HEK293 (cell line): ENCODE results near the gene DOP1A.

Experiments
- CTCF ChIA-PET: fragments of 350-600 bp; formaldehyde crosslinking; extraction: SDS; loops from one replicate; lab custom pipeline; 2021; ENCODE audit warnings: antibody characterized with exemption; lab: Yijun Ruan, JAX
- POLR2A ChIA-PET: fragments of 300-600 bp; formaldehyde crosslinking; extraction: SDS; loops from one replicate; lab custom pipeline; 2020; ENCODE audit warnings: antibody characterized with exemption, inconsistent platforms; lab: Yijun Ruan, JAX
- H3K27ac ChIP-seq: fragments of 200-500 bp; sonication (Bioruptor generic); 2 replicates; pipeline ENCODE4 v1.5.1; 2014; ENCODE audit warnings: low read depth, low read length, control low read depth, inconsistent platforms; ENCODE audit errors: extremely low read depth
- H3K36me3 ChIP-seq, 2 experiments: fragments of 200-500 bp in 1 of 2; sonication (Bioruptor generic) in 1 of 2; 1 replicate in 1 of 2; 2 replicates in 1 of 2; pipeline ENCODE4 v1.5.1; 2014 to 2017; ENCODE audit warnings: inconsistent platforms in 2 of 2, low read length in 2 of 2; ENCODE audit not compliant: control insufficient read depth in 2 of 2, insufficient read depth in 1 of 2
- H3K4me1 ChIP-seq: fragments of 200-500 bp; sonication (Bioruptor generic); 2 replicates; pipeline ENCODE4 v1.5.1; 2014; ENCODE audit warnings: mild to moderate bottlenecking, low read length, inconsistent platforms; ENCODE audit not compliant: control insufficient read depth, insufficient read depth
- H3K4me3 ChIP-seq: 2 replicates; pipeline ENCODE4 v1.5.1; 2011; ENCODE audit warnings: low read depth, mild to moderate bottlenecking, control low read depth, low read length, moderate library complexity
- H3K9me3 ChIP-seq: fragments of 200-500 bp; sonication (Bioruptor generic); 2 replicates; pipeline ENCODE4 v1.5.1; 2014; ENCODE audit warnings: low read depth, low read length, inconsistent platforms; ENCODE audit not compliant: control insufficient read depth, insufficient read depth
- EGR2 ChIP-seq: fragments of 450-650 bp; formaldehyde crosslinking; IDR thresholded peaks from 2 replicates; pipeline ENCODE4 v1.5.1; 2016; ENCODE audit warnings: low read depth, missing biosample characterization, missing genetic modification characterization
- ELK4 ChIP-seq: IDR thresholded peaks from 2 replicates; pipeline ENCODE4 v1.6.1; 2011; ENCODE audit warnings: mild to moderate bottlenecking, low read depth, low read length, borderline replicate concordance
- IKZF3 ChIP-seq: fragments of 450-650 bp; IDR thresholded peaks from 2 replicates; pipeline ENCODE4 v1.5.0; 2018; ENCODE audit warnings: missing biosample characterization, mild to moderate bottlenecking, missing genetic modification characterization, moderate library complexity
- KLF8 ChIP-seq: fragments of 450-650 bp; formaldehyde crosslinking; IDR thresholded peaks from 2 replicates; pipeline ENCODE4 v1.5.1; 2016; ENCODE audit warnings: missing biosample characterization, missing genetic modification characterization
- OSR2 ChIP-seq: fragments of 450-650 bp; formaldehyde crosslinking; IDR thresholded peaks from 2 replicates; pipeline ENCODE4 v1.5.1; 2016; ENCODE audit warnings: missing biosample characterization, missing genetic modification characterization
- SETDB1 ChIP-seq: IDR thresholded peaks from one replicate; pipeline ENCODE4 v1.6.1; 2017; ENCODE audit warnings: mild to moderate bottlenecking, low read length, moderate library complexity, mixed read lengths; ENCODE audit not compliant: insufficient read length
- ZBTB17 ChIP-seq: fragments of 450-650 bp; formaldehyde crosslinking; IDR thresholded peaks from 2 replicates; pipeline ENCODE4 v1.5.1; 2016; ENCODE audit warnings: missing biosample characterization, missing genetic modification characterization
- ZEB2 ChIP-seq: fragments of 450-650 bp; formaldehyde crosslinking; IDR thresholded peaks from 2 replicates; pipeline ENCODE4 v1.5.1; 2016; ENCODE audit warnings: missing biosample characterization, missing genetic modification characterization
- ZNF140 ChIP-seq: fragments of 450-650 bp; formaldehyde crosslinking; IDR thresholded peaks from 2 replicates; pipeline ENCODE4 v1.5.1; 2016; ENCODE audit warnings: missing biosample characterization, missing genetic modification characterization
- ZNF184 ChIP-seq: fragments of 450-650 bp; IDR thresholded peaks from 2 replicates; pipeline ENCODE4 v1.5.1; 2018; ENCODE audit warnings: missing biosample characterization, mild to moderate bottlenecking, missing genetic modification characterization
- ZNF223 ChIP-seq: fragments of 450-650 bp; formaldehyde crosslinking; IDR thresholded peaks from 2 replicates; pipeline ENCODE4 v1.5.1; 2016; ENCODE audit warnings: missing biosample characterization, missing genetic modification characterization
- ZNF23 ChIP-seq: fragments of 450-650 bp; formaldehyde crosslinking; IDR thresholded peaks from 2 replicates; pipeline ENCODE4 v1.5.1; 2016; ENCODE audit warnings: missing biosample characterization, missing genetic modification characterization, borderline replicate concordance
- ZNF398 ChIP-seq: fragments of 450-650 bp; formaldehyde crosslinking; IDR thresholded peaks from 2 replicates; pipeline ENCODE4 v1.5.1; 2017; ENCODE audit warnings: missing biosample characterization, missing genetic modification characterization
- ZNF416 ChIP-seq: fragments of 450-650 bp; formaldehyde crosslinking; IDR thresholded peaks from 2 replicates; pipeline ENCODE4 v1.5.1; 2016; ENCODE audit warnings: missing biosample characterization, missing genetic modification characterization
- ZNF513 ChIP-seq: fragments of 450-650 bp; IDR thresholded peaks from 2 replicates; pipeline ENCODE4 v1.5.1; 2018; ENCODE audit warnings: missing biosample characterization, missing genetic modification characterization
- ZNF529 ChIP-seq: fragments of 450-650 bp; formaldehyde crosslinking; IDR thresholded peaks from 2 replicates; pipeline ENCODE4 v1.5.1; 2017; ENCODE audit warnings: missing genetic modification characterization, missing biosample characterization; ENCODE audit not compliant: insufficient replicate concordance
- ZNF558 ChIP-seq: fragments of 450-650 bp; formaldehyde crosslinking; IDR thresholded peaks from 2 replicates; pipeline ENCODE4 v1.5.1; 2016; ENCODE audit warnings: missing biosample characterization, missing genetic modification characterization
- ZNF621 ChIP-seq: fragments of 450-650 bp; formaldehyde crosslinking; IDR thresholded peaks from 2 replicates; pipeline ENCODE4 v1.5.1; 2017; ENCODE audit warnings: missing biosample characterization, missing genetic modification characterization
- ZNF629 ChIP-seq: fragments of 450-650 bp; formaldehyde crosslinking; IDR thresholded peaks from 2 replicates; pipeline ENCODE4 v1.5.1; 2017; ENCODE audit warnings: missing biosample characterization, missing genetic modification characterization
- ZNF639 ChIP-seq: fragments of 450-650 bp; formaldehyde crosslinking; IDR thresholded peaks from 2 replicates; pipeline ENCODE4 v1.5.1; 2016; ENCODE audit warnings: missing biosample characterization, missing genetic modification characterization
- ZNF701 ChIP-seq: fragments of 450-650 bp; formaldehyde crosslinking; IDR thresholded peaks from 2 replicates; pipeline ENCODE4 v1.5.1; 2016; ENCODE audit warnings: missing biosample characterization, missing genetic modification characterization
- ZNF704 ChIP-seq: fragments of 450-650 bp; formaldehyde crosslinking; IDR thresholded peaks from 2 replicates; pipeline ENCODE4 v1.5.1; 2016; ENCODE audit warnings: missing biosample characterization, missing genetic modification characterization
- ZNF747 ChIP-seq: fragments of 450-650 bp; formaldehyde crosslinking; IDR thresholded peaks from 2 replicates; pipeline ENCODE4 v1.5.1; 2016; ENCODE audit warnings: missing biosample characterization, missing genetic modification characterization
- ZNF777 ChIP-seq: fragments of 450-650 bp; formaldehyde crosslinking; IDR thresholded peaks from 2 replicates; pipeline ENCODE4 v1.5.1; 2017; ENCODE audit warnings: missing biosample characterization, missing genetic modification characterization, borderline replicate concordance
- ZNF785 ChIP-seq: fragments of 450-650 bp; formaldehyde crosslinking; IDR thresholded peaks from 2 replicates; pipeline ENCODE4 v1.5.1; 2016; ENCODE audit warnings: missing biosample characterization, missing genetic modification characterization

DOP1A gene

GRCh38 chr6:83176246-83176645 is 108.8 kb downstream of the DOP1A start:
- CTCF ChIA-PET: interaction anchor here (0.6 to 1.0 kb wide), 3 partner anchors 40 to 714 kb away, joined by 3 to 4 read pairs (median 3); partner anchors contain the start of gene UBE3D

GRCh38 chr6:83180426-83180950 is 113.0 kb downstream of the DOP1A start:
- POLR2A ChIA-PET: interaction anchor here (0.9 to 1.5 kb wide), 2 partner anchors 9 to 13 kb away, joined by 3 to 7 read pairs; partner anchors contain the start of genes PGM3 and RWDD2A
- TF ChIP-seq ZNF140 (tag by site-specific recombination) (no peak), ZNF629 (tag by site-specific recombination) (no peak), KLF8 (tag by site-specific recombination) (no peak), ZNF558 (tag by site-specific recombination) (no peak), ZBTB17 (tag by site-specific recombination) (no peak), ZEB2 (no peak), ZNF701 (tag by site-specific recombination) (no peak), ZNF398 (tag by site-specific recombination) (no peak), ZNF223 (tag by site-specific recombination) (no peak), ZNF184 (tag by site-specific recombination) (no peak), ZNF513 (tag by site-specific recombination) (no peak), EGR2 (no peak), ZNF747 (tag by site-specific recombination) (no peak), IKZF3 (tag by site-specific recombination) (no peak), ZNF777 (tag by site-specific recombination) (no peak)
- TF ChIP-seq, all 188 proteins: peak for 0
- no peak overlapping the region for H3K27ac ChIP-seq
- no peaks in the 10 kb centered on the region for H3K4me1 ChIP-seq
- CTCF ChIA-PET: interaction anchor here (0.6 to 1.0 kb wide), 2 partner anchors 34 to 332 kb away, joined by 3 to 5 read pairs; partner anchors contain the start of gene PRSS35
- no peak overlapping the region for H3K4me3 ChIP-seq
- no peaks in the 10 kb centered on the region for H3K9me3 ChIP-seq
- H3K36me3 ChIP-seq: peaks cover 56 to 95% of the 10 kb centered on the region in 2 experiments

More at GRCh38 chr6:83176246-83176645, 108.8 kb downstream of the DOP1A start:
- Histone ChIP-seq H3K36me3 (peaks cover 61 to 95% of the 10 kb centered on the region in 2 experiments), H3K9me3 (no peaks in the 10 kb centered on the region), H3K4me3 (no peak overlapping the region), H3K4me1 (no peaks in the 10 kb centered on the region), H3K27ac (no peak overlapping the region)
- TF ChIP-seq ZNF747 (tag by site-specific recombination) (no peak), SETDB1 (no peak), ZNF621 (no peak), ELK4 (no peak), KLF8 (tag by site-specific recombination) (no peak), ZNF785 (tag by site-specific recombination) (no peak), ZNF416 (tag by site-specific recombination) (no peak), ZNF23 (tag by site-specific recombination) (no peak), ZNF529 (no peak), OSR2 (tag by site-specific recombination) (no peak), ZNF639 (no peak), ZNF704 (tag by site-specific recombination) (no peak)
- POLR2A ChIA-PET: no interaction called here
